ENCODE results near the gene EED. TPM values are rescaled to one million over a fixed set of nuclear protein-coding genes. Genes with fewer than 3 reads are reported as not detected.

Gene EED
- total and polyA plus RNA-seq, 9 of the 15 experiments (the other 6 are each of a cell fraction or from before 2014, with no cell fraction given) = 33.0 to 110 (median 55.1) TPM

- Histone ChIP-seq H3K9me3 (replicated peaks; ENCODE audit: control insufficient read depth, insufficient read depth, low read depth, low read length) (no peaks in the 10 kb centered on the region), H3K27me3 (ENCODE audit: control insufficient read depth in 2 of 2, insufficient read depth in 2 of 2, low read length in 2 of 2) (no peaks in the 10 kb centered on the region), H3K36me3 (ENCODE audit: control insufficient read depth, insufficient read depth, low read length) (peaks cover 76% of the 10 kb centered on the region; the same call in 2 of the 3 replicates), H3K4me3 (no peak overlapping the region), H3K4me1 (replicated peaks in 1 of 2; ENCODE audit: control insufficient read depth in 2 of 2, insufficient read depth in 2 of 2, low read length in 2 of 2) (no peaks in the 10 kb centered on the region), H3K79me2 (ENCODE audit: control insufficient read depth, insufficient read depth, low read length) (peaks cover 3% of the 10 kb centered on the region; the same call in 1 of the 3 replicates), H3K4me2 (ENCODE audit: insufficient read depth, low read length) (no peak overlapping the region), H3K9me1 (ENCODE audit: control insufficient read depth, insufficient read depth, low read length) (no peaks in the 10 kb centered on the region), H4K20me1 (replicated peaks; ENCODE audit: control insufficient read depth, insufficient read depth, low read length) (no peaks in the 10 kb centered on the region), H3K27ac (ENCODE audit: extremely low read depth, low read depth, low read length) (no peak overlapping the region), H2AFZ (ENCODE audit: low read depth, low read length) (no peak overlapping the region), H3K9ac (ENCODE audit: insufficient read depth in 1 of 2, low read depth in 2 of 2, low read length in 2 of 2) (no peak overlapping the region)
- BruUV-seq (replicated peaks) = no TSS peak
- 92% methylated on average over 2 of the region's 2 CpGs for WGBS (ENCODE audit: insufficient coverage, low coverage, missing lambda C conversion rate)
- in situ Hi-C loops (cut with MboI) (no loop called here), intact Hi-C loops (cut with micrococcal nuclease) (no loop called here)
- FAIRE-seq (no peak), ATAC-seq (no peak), DNase-seq (ENCODE audit: extremely low read depth in 1 of 4, low spot score in 3 of 4) (no peak)
- CTCF ChIA-PET (ENCODE audit: low intra/inter-chr PET ratio) = no interaction called here
- POLR2A ChIA-PET = interaction anchor here (1.0 kb wide), 2 partner anchors 14 to 18 kb away, joined by 5 to 6 read pairs; no protein-coding TSS in a partner anchor
- TF ChIP-seq MAFG (tag; conservative IDR thresholded peaks at IDR 0.05) = peak; percentile 74; the same call in 1 of the 2 replicates
- no peak for TF ChIP-seq ZFP91 (CRISPR knock-in tag; IDR thresholded peaks at IDR 0.05)
- TF ChIP-seq ARNT (IDR thresholded peaks at IDR 0.05) = no peak
- TF ChIP-seq FOXP4 (CRISPR knock-in tag; IDR thresholded peaks at IDR 0.05; ENCODE audit: borderline replicate concordance) = no peak
- TF ChIP-seq ZFP36 (IDR thresholded peaks at IDR 0.05; ENCODE audit: low read depth, low read length, partially characterized antibody) = no peak
- peak; percentile 95 for TF ChIP-seq ZNF316 (IDR thresholded peaks at IDR 0.05)
- TF ChIP-seq ZBTB11 (CRISPR knock-in tag; IDR thresholded peaks at IDR 0.05) = no peak
- TF ChIP-seq DNMT1 (IDR thresholded peaks at IDR 0.05) = no peak
- no peak for TF ChIP-seq LCOR (CRISPR knock-in tag; IDR thresholded peaks at IDR 0.05)
- TF ChIP-seq FIP1L1 (IDR thresholded peaks at IDR 0.05; ENCODE audit: low read depth, low read length, poor library complexity, severe bottlenecking) = no peak
- TF ChIP-seq MLLT1 (IDR thresholded peaks at IDR 0.05) = no peak
- no peak for TF ChIP-seq NCOA2 (IDR thresholded peaks at IDR 0.05; ENCODE audit: partially characterized antibody in 2 of 2)
- no peak for TF ChIP-seq TAF1 (IDR thresholded peaks at IDR 0.05; ENCODE audit: control insufficient read depth, extremely low read depth, insufficient read depth, low read length, severe bottlenecking)
- no peak for TF ChIP-seq ZFPM2 (CRISPR knock-in tag; IDR thresholded peaks at IDR 0.05)
Measured at GRCh38 chr11:86264649-86265048, 20.1 kb downstream of the EED start.
